Glutamatergic neuron (in vitro differentiated cells): ENCODE measurements around the gene APOC4. TPM values are rescaled to one million over a fixed set of nuclear protein-coding genes. Genes with fewer than 3 reads are reported as not detected.

Experiments used
- DNase-seq: peaks from one replicate; pipeline ENCODE4 v3.0.0; 2022
- H3K27ac Mint-ChIP-seq: one replicate; pipeline ENCODE4 v1.8.0; 2020; ENCODE audit warnings: mild to moderate bottlenecking, mixed read lengths, inconsistent platforms; ENCODE audit not compliant: unreplicated experiment
- H3K27me3 Mint-ChIP-seq: one replicate; pipeline ENCODE4 v1.8.0; 2020; ENCODE audit warnings: mild to moderate bottlenecking, moderate library complexity, mixed read lengths, inconsistent platforms; ENCODE audit not compliant: unreplicated experiment
- H3K36me3 Mint-ChIP-seq: one replicate; pipeline ENCODE4 v1.8.0; 2020; ENCODE audit warnings: mild to moderate bottlenecking, mixed read lengths, inconsistent platforms; ENCODE audit not compliant: unreplicated experiment
- H3K4me1 Mint-ChIP-seq: one replicate; pipeline ENCODE4 v1.8.0; 2020; ENCODE audit warnings: mild to moderate bottlenecking, low read depth, mixed read lengths, inconsistent platforms; ENCODE audit not compliant: unreplicated experiment
- H3K4me3 Mint-ChIP-seq: one replicate; pipeline ENCODE4 v1.8.0; 2020; ENCODE audit warnings: mild to moderate bottlenecking, mixed read lengths, inconsistent platforms; ENCODE audit not compliant: unreplicated experiment
- H3K9me3 Mint-ChIP-seq: one replicate; pipeline ENCODE4 v1.8.0; 2020; ENCODE audit warnings: mild to moderate bottlenecking, moderate library complexity, mixed read lengths, inconsistent platforms; ENCODE audit not compliant: unreplicated experiment
- total RNA-seq: library from RNA; stranded (reverse); fragmentation: NEBNext Ultra II Directional; extraction: Animal tissue kit (Norgen Biotek cat#: 25700); gene quantifications from one replicate; pipeline ENCODE4 v1.2.1, GENCODE V29; 2021; ENCODE audit not compliant: unreplicated experiment
- TF ChIP-seq, protein P1 (sequence below): fragments of 200-600 bp; sonication (generic); IDR thresholded peaks from one replicate; pipeline ENCODE4 v1.5.0; 2021; ENCODE audit not compliant: partially characterized antibody, unreplicated experiment

APOC4 gene
- total RNA-seq, 1 donor from 2014 or later, result not detected

- Mint-ChIP-seq H3K9me3 (peaks cover 2% of the 10 kb centered on the region), H3K4me3 (no peak overlapping the region), H3K27me3 (peaks cover 7% of the 10 kb centered on the region), H3K4me1 (no peaks in the 10 kb centered on the region), H3K27ac (no peak overlapping the region), H3K36me3 (no peaks in the 10 kb centered on the region)
- TF ChIP-seq, protein P1, sequence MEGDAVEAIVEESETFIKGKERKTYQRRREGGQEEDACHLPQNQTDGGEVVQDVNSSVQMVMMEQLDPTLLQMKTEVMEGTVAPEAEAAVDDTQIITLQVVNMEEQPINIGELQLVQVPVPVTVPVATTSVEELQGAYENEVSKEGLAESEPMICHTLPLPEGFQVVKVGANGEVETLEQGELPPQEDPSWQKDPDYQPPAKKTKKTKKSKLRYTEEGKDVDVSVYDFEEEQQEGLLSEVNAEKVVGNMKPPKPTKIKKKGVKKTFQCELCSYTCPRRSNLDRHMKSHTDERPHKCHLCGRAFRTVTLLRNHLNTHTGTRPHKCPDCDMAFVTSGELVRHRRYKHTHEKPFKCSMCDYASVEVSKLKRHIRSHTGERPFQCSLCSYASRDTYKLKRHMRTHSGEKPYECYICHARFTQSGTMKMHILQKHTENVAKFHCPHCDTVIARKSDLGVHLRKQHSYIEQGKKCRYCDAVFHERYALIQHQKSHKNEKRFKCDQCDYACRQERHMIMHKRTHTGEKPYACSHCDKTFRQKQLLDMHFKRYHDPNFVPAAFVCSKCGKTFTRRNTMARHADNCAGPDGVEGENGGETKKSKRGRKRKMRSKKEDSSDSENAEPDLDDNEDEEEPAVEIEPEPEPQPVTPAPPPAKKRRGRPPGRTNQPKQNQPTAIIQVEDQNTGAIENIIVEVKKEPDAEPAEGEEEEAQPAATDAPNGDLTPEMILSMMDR, result no peak
- DNase-seq, result no peak
Measured at GRCh38 chr19:44931541-44931940, 10.5 kb upstream of the APOC4 start.

DNA sequence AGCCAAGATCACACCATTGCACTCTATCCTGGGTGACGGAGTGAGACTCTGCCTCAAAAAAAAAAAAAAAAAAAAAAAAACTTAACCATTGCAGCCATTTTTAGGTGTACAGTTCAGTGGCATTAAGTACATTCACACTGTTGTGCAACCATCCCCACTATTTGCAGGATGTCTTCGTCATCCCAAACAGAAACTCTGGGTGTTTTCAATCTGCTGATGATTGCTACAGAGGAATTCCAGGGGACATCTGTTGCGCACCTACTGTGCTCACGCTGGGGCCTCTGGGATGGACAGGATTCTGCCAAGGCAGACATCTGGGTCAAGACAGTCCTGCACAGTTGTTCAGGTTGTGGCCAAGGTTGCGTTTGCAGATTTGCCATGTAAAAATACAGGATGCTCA is 2.4 kb upstream of the APOC4 start:
- H3K4me1 Mint-ChIP-seq, result peaks cover 3% of the 10 kb centered on the region
- no peaks in the 10 kb centered on the region for H3K9me3 Mint-ChIP-seq
- no peak overlapping the region for H3K4me3 Mint-ChIP-seq
- TF ChIP-seq, protein P1, result no peak
- no peak overlapping the region for H3K27ac Mint-ChIP-seq
- no peaks in the 10 kb centered on the region for H3K36me3 Mint-ChIP-seq
- peaks cover 2% of the 10 kb centered on the region for H3K27me3 Mint-ChIP-seq
- DNase-seq, result no peak

- peaks cover 2% of the 10 kb centered on the region for H3K27me3 Mint-ChIP-seq
- peaks cover 7% of the 10 kb centered on the region for H3K4me1 Mint-ChIP-seq
- no peak overlapping the region for H3K4me3 Mint-ChIP-seq
- H3K9me3 Mint-ChIP-seq, result no peaks in the 10 kb centered on the region
- DNase-seq, result no peak
- TF ChIP-seq, protein P1, result no peak
- H3K36me3 Mint-ChIP-seq, result no peaks in the 10 kb centered on the region
- H3K27ac Mint-ChIP-seq, result no peak overlapping the region
Measured at GRCh38 chr19:44943801-44944249, 1.8 kb downstream of the APOC4 start.

- TF ChIP-seq, protein P1, result no peak
- DNase-seq, result no peak
- no peaks in the 10 kb centered on the region for H3K9me3 Mint-ChIP-seq
- no peaks in the 10 kb centered on the region for H3K36me3 Mint-ChIP-seq
- H3K27me3 Mint-ChIP-seq, result peaks cover 2% of the 10 kb centered on the region
- no peak overlapping the region for H3K27ac Mint-ChIP-seq
- H3K4me1 Mint-ChIP-seq, result peaks cover 17% of the 10 kb centered on the region
- no peak overlapping the region for H3K4me3 Mint-ChIP-seq
Measured at GRCh38 chr19:44947041-44947581, 5.1 kb downstream of the APOC4 start.

- TF ChIP-seq, protein P1, result no peak
Measured at GRCh38 chr19:44948237-44948636, 6.2 kb downstream of the APOC4 start.

More at GRCh38 chr19:44948237-44948636, 6.2 kb downstream of the APOC4 start:
- Mint-ChIP-seq H3K27ac (no peak overlapping the region), H3K9me3 (no peaks in the 10 kb centered on the region), H3K27me3 (peaks cover 2% of the 10 kb centered on the region), H3K4me1 (peaks cover 17% of the 10 kb centered on the region), H3K4me3 (no peak overlapping the region), H3K36me3 (no peaks in the 10 kb centered on the region)
- DNase-seq, result no peak
